ENCODE data around the gene VAMP4. TPM values are rescaled to one million over a fixed set of nuclear protein-coding genes. Genes with fewer than 3 reads are reported as not detected.

VAMP4 gene
- total RNA-seq, 2 experiments from 2014 or later = 12.2 to 13.0 TPM

DNA sequence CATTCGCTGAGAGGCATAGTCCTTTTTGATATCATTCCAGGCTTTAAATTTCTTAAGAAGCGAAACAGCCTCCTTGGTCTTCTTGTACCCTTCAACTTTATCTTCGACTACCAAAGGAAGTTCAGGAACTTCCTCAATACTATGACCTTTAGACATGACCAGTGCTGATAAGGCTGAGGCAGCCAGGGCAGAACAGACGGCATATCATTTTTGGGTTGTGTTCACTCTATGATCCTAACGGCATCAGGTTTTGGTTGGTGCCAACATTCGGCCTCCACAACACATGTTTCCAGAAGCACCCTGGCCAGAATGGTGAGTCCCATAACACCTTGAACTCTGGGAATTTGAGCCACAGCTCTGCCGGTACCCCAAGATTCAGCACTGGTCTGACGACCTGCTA, 58.0 kb downstream of the VAMP4 start:
- no peak for DNase-seq
- POLR2A ChIA-PET = no interaction called here
- H3K4me1 Mint-ChIP-seq (ENCODE audit: low read depth) = no peaks in the 10 kb centered on the region
- no peak for ATAC-seq
- H3K27me3 Mint-ChIP-seq (ENCODE audit: low read depth) = peaks cover 3% of the 10 kb centered on the region
- H3K4me3 Mint-ChIP-seq = no peak overlapping the region
- H3K9me3 Mint-ChIP-seq (ENCODE audit: insufficient read depth) = no peaks in the 10 kb centered on the region
- CTCF ChIA-PET = interaction anchor here (0.6 kb wide), 1 partner anchor 34 kb away, joined by 3 read pairs; no protein-coding TSS in a partner anchor
- no peaks in the 10 kb centered on the region for H3K36me3 Mint-ChIP-seq (ENCODE audit: low read depth)
- no peak overlapping the region for H3K27ac Mint-ChIP-seq

DNA sequence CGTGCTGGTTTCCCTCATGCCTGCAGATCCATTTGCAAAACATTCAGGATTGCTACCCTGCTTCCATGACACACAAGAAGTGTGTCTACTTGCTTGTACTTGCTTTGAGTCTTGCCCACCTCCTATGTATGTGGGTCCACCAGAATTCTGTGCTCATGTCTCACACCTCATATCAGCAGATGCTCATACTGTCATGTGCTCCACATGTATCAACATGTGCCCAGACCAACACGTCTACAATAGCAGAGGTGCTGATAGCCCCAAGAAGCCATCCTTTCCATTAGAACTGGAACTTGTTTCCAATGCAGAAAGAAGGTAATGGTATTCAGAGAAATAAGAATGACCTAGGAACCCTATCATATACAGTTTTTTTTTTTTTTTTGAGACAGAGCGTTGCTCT, 61.5 kb downstream of the VAMP4 start:
- H3K4me3 Mint-ChIP-seq = no peak overlapping the region
- ChIA-PET CTCF (interaction anchor here (0.9 kb wide), 1 partner anchor 36 kb away, joined by 3 read pairs; no protein-coding TSS in a partner anchor), POLR2A (no interaction called here)
- H3K27me3 Mint-ChIP-seq (ENCODE audit: low read depth) = peaks cover 3% of the 10 kb centered on the region
- no peaks in the 10 kb centered on the region for H3K4me1 Mint-ChIP-seq (ENCODE audit: low read depth)
- ATAC-seq (no peak), DNase-seq (no peak)
- no peak overlapping the region for H3K27ac Mint-ChIP-seq
- H3K36me3 Mint-ChIP-seq (ENCODE audit: low read depth) = no peaks in the 10 kb centered on the region
- H3K9me3 Mint-ChIP-seq (ENCODE audit: insufficient read depth) = no peaks in the 10 kb centered on the region

DNA sequence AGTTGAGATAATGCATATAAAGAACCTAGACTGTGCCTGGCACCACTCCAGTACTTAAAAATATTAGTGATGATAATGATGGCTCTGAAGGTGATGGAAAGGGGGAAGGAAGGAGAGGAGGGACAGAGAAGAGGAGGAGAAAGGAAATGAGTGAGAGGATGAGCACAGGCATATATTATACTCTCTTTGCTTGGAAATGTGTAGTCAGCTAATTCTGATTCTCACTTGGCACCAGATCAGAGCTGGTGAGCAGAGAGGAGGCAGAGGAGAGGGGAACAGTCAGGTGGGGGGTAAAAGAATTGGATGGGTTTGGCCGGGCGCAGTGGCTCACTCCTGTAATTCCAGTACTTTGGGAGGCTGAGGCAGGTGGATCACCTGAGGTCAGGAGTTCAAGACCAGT, 65.0 kb downstream of the VAMP4 start:
- Mint-ChIP-seq H3K4me1 (ENCODE audit: low read depth) (no peaks in the 10 kb centered on the region), H3K4me3 (no peak overlapping the region), H3K36me3 (ENCODE audit: low read depth) (no peaks in the 10 kb centered on the region), H3K27ac (no peak overlapping the region), H3K9me3 (ENCODE audit: insufficient read depth) (no peaks in the 10 kb centered on the region), H3K27me3 (ENCODE audit: low read depth) (peaks cover 7% of the 10 kb centered on the region)
- ChIA-PET CTCF (no interaction called here), POLR2A (no interaction called here)
- ATAC-seq (no peak), DNase-seq (no peak)

DNA sequence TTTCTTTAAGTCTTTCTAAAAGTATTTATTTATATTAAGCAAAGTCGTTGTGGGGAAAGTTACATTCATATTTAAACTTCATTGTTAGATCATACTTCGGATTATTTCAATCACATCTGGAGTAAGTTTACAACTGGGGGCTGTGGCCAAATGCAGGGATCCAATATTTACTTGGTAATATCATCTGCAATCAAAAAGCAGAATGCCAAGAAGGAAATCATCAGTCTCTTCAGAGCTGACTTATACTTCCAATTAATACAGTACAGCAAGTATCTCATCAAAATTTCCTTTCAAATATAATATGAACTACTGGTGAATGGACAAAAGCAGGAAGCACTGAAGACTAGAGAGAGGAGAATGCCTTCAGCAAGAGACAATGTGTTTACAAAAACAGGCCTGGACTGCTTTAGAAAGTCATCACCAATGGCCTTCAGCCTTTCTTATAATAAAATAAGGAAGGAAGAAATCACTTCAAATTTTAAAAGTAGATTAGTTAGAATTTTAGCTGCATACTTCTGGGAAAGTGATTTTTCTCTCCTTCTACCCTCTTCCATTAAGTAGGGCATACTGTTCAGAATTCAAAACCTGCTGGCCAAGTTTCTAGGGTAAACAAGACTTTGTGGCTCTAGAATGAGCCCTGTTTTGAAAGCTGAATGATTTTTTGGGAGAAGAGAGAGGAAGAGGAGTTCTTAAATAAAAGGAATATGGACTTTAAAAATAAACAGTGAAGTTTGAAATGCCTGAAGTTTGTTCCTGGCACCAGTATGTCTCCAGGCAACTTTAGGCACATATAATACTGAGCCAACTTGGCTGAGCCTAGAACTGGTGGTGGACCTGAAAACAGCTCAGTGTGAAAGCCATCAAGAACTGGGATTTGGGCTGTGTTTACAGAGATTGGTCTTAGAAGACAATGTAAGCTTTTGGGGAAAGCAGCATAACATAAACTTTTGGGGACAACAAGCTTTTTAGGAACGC, 67.1 kb downstream of the VAMP4 start:
- peaks cover 7% of the 10 kb centered on the region for H3K27me3 Mint-ChIP-seq (ENCODE audit: low read depth)
- CTCF ChIA-PET = interaction anchor here (2.1 kb wide), 1 partner anchor 30 kb away, joined by 8 read pairs; no protein-coding TSS in a partner anchor
- H3K4me1 Mint-ChIP-seq (ENCODE audit: low read depth) = no peaks in the 10 kb centered on the region
- H3K27ac Mint-ChIP-seq = no peak overlapping the region
- H3K4me3 Mint-ChIP-seq = no peak overlapping the region
- no peaks in the 10 kb centered on the region for H3K36me3 Mint-ChIP-seq (ENCODE audit: low read depth)
- POLR2A ChIA-PET = no interaction called here
- H3K9me3 Mint-ChIP-seq (ENCODE audit: insufficient read depth) = no peaks in the 10 kb centered on the region
- no peak for ATAC-seq
- no peak for DNase-seq

DNA sequence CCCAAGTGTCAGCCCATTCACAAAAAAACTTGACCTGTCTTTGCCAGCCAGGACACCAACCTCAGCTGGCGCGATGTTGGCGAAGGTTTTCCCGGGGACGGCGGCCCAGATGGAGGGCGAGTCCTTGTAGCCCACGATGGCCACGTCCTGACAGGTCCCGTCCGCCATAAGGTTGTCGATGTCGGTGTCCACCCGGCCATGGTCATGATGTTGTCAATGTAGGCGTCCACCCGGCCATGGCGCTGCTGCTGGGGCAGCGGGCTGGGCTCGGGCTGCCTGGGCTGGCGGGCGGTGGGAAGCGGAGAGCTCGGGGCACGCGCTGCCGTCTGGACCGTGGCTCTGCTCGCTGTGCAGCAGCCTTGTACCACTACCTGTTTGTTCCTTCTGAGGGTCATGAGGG, 71.1 kb downstream of the VAMP4 start:
- H3K36me3 Mint-ChIP-seq (ENCODE audit: low read depth) = no peaks in the 10 kb centered on the region
- peaks cover 7% of the 10 kb centered on the region for H3K27me3 Mint-ChIP-seq (ENCODE audit: low read depth)
- CTCF ChIA-PET = no interaction called here
- no peak overlapping the region for H3K4me3 Mint-ChIP-seq
- ATAC-seq (no peak), DNase-seq (no peak)
- H3K9me3 Mint-ChIP-seq (ENCODE audit: insufficient read depth) = no peaks in the 10 kb centered on the region
- POLR2A ChIA-PET = no interaction called here
- no peak overlapping the region for H3K27ac Mint-ChIP-seq
- no peaks in the 10 kb centered on the region for H3K4me1 Mint-ChIP-seq (ENCODE audit: low read depth)

DNA sequence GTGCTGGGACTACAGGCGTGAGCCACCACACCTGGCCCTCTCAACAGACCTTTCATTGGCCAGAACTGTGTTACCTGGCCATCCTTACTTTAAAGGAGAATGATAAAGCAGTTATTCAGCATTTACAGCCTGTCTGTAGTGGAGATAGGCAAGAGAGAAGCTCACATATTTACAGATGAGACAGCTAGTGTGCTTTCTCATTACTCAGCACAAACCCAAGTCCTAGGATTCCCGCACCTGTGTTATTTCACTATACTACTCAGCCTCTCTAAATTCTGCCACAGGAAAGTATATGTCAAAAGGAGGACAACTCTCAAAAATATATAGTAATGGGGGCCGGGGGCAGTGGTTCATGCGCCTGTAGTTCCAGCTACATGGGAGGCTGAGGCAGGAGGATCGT, 73.5 kb downstream of the VAMP4 start:
- ChIA-PET POLR2A (no interaction called here), CTCF (interaction anchor here (1.1 to 1.3 kb wide), 2 partner anchors 11 to 23 kb away, joined by 3 to 4 read pairs; no protein-coding TSS in a partner anchor)
- no peak overlapping the region for H3K27ac Mint-ChIP-seq
- peaks cover 8% of the 10 kb centered on the region for H3K27me3 Mint-ChIP-seq (ENCODE audit: low read depth)
- H3K9me3 Mint-ChIP-seq (ENCODE audit: insufficient read depth) = no peaks in the 10 kb centered on the region
- H3K4me1 Mint-ChIP-seq (ENCODE audit: low read depth) = no peaks in the 10 kb centered on the region
- H3K4me3 Mint-ChIP-seq = no peak overlapping the region
- ATAC-seq (no peak), DNase-seq (no peak)
- H3K36me3 Mint-ChIP-seq (ENCODE audit: low read depth) = no peaks in the 10 kb centered on the region

DNA sequence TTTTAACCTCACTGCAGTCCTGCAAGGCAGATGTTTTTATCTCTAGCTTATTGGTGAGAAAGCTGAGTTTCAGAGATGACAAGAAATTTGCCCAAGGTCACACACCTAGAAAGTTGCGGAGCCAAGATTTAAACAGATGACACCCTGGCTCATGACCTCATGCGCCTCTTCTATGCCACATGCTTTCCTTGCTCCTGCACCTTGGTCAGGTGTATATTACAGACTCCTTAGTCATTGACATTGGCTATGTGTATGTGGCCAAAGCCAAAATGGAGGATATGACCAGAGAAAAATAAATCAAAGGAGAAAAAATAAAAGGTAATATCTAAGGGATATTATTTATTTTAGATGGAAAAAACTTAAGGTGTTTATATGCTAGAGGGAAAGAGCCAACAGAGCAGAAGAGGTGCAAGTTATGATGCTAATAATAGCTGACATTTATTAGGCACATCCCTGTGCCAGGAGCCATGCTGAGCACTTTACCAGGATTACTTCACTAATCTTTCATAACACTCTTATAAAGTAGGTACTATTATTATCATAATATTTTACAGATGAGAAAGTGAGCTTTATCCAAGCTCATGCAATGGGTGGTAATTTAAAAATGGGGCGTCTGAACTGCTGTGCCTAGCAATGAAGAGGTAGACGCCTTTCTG, 75.6 kb downstream of the VAMP4 start:
- Mint-ChIP-seq H3K4me1 (ENCODE audit: low read depth) (no peaks in the 10 kb centered on the region), H3K27me3 (ENCODE audit: low read depth) (peaks cover 3% of the 10 kb centered on the region), H3K9me3 (ENCODE audit: insufficient read depth) (no peaks in the 10 kb centered on the region), H3K27ac (no peak overlapping the region), H3K36me3 (ENCODE audit: low read depth) (no peaks in the 10 kb centered on the region), H3K4me3 (no peak overlapping the region)
- ATAC-seq (no peak), DNase-seq (no peak)
- ChIA-PET POLR2A (no interaction called here), CTCF (interaction anchor here (0.8 to 1.4 kb wide), 3 partner anchors 9 to 50 kb away, joined by 3 read pairs; no protein-coding TSS in a partner anchor)

DNA sequence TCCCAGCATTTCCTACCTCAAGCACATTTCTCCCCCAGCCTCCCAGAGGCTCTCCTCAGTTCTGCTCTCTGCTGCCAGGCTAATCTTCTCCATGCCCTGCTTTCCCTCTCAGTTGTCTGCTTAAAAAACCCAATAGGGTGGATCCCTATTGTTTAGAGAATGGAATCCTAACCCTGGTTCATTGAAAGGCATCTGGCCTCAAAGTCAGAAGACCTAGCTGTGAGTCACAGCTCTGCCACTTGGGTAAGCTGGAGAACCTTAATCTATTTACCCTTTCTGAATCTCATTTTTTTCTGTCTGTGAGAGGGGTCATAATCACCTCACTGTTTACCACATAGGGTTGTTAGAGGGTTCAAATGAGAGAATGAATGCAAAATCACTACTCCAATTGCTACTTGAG, 76.9 kb downstream of the VAMP4 start:
- DNase-seq = no peak
- POLR2A ChIA-PET = no interaction called here
- Mint-ChIP-seq H3K27me3 (ENCODE audit: low read depth) (peaks cover 3% of the 10 kb centered on the region), H3K9me3 (ENCODE audit: insufficient read depth) (no peaks in the 10 kb centered on the region), H3K27ac (no peak overlapping the region), H3K4me1 (ENCODE audit: low read depth) (no peaks in the 10 kb centered on the region), H3K4me3 (no peak overlapping the region), H3K36me3 (ENCODE audit: low read depth) (no peaks in the 10 kb centered on the region)
- ATAC-seq = no peak
- CTCF ChIA-PET = no interaction called here

DNA sequence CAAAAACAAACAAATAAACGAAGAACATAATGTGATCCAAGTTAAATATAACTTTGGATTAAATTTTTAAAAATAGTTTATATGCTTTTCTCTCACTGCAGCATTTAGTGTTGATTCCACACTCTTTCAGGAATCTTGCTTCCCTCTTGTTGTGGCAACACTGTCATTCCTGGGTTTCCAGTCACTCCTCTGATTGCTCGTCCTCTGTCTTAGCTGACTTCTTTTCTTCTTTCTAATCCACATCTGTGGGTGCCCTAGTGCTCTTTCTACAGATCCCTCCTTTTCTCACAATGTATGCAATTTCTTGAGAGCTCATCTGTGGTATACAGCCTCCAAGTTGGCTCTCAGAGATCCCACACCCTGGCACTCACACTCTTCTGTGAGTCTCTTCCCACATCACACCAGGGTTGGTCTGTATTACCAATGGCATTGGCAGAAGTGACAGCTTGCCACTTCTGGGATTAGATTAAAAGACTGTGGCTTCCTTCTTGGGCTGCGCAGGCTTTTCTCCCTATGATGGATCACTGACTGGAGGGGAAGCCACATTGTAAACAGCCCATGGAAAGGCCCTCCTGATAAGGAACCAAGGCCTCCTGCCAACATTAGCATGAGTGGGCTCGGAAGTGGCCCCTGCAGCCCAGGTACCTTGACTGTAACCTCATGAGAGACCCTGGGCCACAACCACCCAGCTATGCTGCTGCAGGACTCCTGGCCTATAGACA, 77.8 kb downstream of the VAMP4 start:
- Mint-ChIP-seq H3K36me3 (ENCODE audit: low read depth) (no peaks in the 10 kb centered on the region), H3K4me3 (no peak overlapping the region), H3K27me3 (ENCODE audit: low read depth) (peaks cover 3% of the 10 kb centered on the region), H3K27ac (no peak overlapping the region), H3K9me3 (ENCODE audit: insufficient read depth) (no peaks in the 10 kb centered on the region), H3K4me1 (ENCODE audit: low read depth) (no peaks in the 10 kb centered on the region)
- DNase-seq (no peak), ATAC-seq (no peak)
- POLR2A ChIA-PET = no interaction called here
- CTCF ChIA-PET = no interaction called here

DNA sequence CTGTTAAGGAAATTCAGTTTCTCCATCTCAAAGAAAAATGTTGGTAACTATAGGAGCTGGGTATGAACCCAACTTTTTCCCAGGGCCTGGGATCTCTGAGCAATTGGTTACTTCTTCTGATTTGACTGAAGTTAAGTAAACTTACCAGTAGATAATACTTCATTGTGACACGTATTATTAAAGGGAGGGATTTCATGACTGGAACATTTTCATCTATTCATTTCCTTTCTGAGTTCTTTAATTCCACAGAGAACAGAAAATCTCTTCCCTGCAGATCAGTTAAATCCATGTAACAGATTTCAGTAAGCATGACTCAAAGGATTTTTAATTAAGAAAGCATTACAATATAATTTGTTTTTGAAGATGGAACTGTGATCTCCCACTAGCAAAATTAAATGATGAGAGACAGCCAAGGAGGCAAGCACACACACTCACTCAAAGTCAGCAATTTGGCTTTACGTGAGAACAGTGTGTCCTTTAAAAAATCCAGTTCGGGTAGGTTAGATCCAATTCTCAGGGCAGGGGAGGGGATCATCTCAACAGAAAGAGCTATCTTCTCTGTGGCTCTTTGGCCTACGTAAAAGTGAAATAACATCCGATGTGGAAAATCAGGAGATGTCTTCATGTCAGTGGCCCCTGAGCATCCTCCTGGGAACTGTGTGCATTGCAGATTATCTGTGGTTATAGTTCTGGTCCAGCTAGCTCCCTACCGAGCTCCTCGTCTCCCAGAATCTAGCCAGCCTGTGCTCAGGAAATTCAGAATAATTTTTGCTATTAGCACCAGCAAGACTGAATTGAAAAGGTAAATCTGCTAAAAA, 78.6 kb downstream of the VAMP4 start:
- Mint-ChIP-seq H3K27me3 (ENCODE audit: low read depth) (peaks cover 3% of the 10 kb centered on the region), H3K9me3 (ENCODE audit: insufficient read depth) (no peaks in the 10 kb centered on the region), H3K4me3 (no peak overlapping the region), H3K4me1 (ENCODE audit: low read depth) (no peaks in the 10 kb centered on the region), H3K36me3 (ENCODE audit: low read depth) (no peaks in the 10 kb centered on the region), H3K27ac (no peak overlapping the region)
- no peak for ATAC-seq
- DNase-seq = no peak
- ChIA-PET CTCF (no interaction called here), POLR2A (no interaction called here)

DNA sequence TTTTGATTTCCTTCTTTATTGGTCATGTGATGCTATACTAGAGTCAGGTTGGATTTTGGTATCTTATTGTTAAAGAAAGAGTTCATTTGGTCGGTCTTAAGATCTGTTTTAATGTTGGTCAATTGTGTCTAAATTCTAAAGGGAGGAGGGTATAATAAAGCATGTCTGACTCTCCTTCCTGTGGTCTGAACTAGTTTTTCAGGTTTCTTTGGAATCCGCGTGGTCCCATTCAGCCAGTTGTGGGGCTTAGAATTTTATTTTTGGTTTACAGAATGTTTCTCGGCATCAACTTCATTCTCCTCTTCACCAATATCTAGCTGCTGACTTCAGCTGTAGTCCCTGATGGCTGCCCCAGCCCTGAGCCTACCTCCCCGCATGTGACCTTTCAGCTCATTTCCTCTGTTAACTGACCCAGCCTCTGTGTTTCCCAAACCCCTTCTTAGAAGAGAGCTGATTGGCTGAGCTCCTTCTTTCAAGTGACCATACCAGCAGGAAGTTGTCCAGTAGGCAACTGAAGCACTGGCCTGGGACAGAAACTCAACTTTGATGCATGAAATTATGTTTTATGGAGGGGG, 80.7 kb downstream of the VAMP4 start:
- no peaks in the 10 kb centered on the region for H3K36me3 Mint-ChIP-seq (ENCODE audit: low read depth)
- H3K4me1 Mint-ChIP-seq (ENCODE audit: low read depth) = no peaks in the 10 kb centered on the region
- H3K9me3 Mint-ChIP-seq (ENCODE audit: insufficient read depth) = no peaks in the 10 kb centered on the region
- CTCF ChIA-PET = interaction anchor here (1.6 kb wide), 1 partner anchor 17 kb away, joined by 4 read pairs; no protein-coding TSS in a partner anchor
- POLR2A ChIA-PET = no interaction called here
- H3K27me3 Mint-ChIP-seq (ENCODE audit: low read depth) = peaks cover 3% of the 10 kb centered on the region
- DNase-seq (no peak), ATAC-seq (no peak)
- H3K27ac Mint-ChIP-seq = no peak overlapping the region
- no peak overlapping the region for H3K4me3 Mint-ChIP-seq
